Measurements from ENCODE around the gene YAP1.

Gene YAP1

GRCh38 chr11:102109896-102110760, at the start of gene YAP1:
YAP1 (plus strand) TSS chr11:102110447; CDS start chr11:102110849, 402 bp downstream.
- peak; percentile 30 to 52 (median 48) for DNase-seq (ENCODE audit: low read depth in 3 of 3)

- no peak for DNase-seq (ENCODE audit: low read depth in 3 of 3)
Observed at GRCh38 chr11:102061276-102061675, 49.0 kb upstream of the YAP1 start.

GRCh38 chr11:102062106-102062505, 48.1 kb upstream of the YAP1 start:
- no peak for DNase-seq (ENCODE audit: low read depth in 3 of 3)

GRCh38 chr11:102064316-102064715, 45.9 kb upstream of the YAP1 start:
- no peak for DNase-seq (ENCODE audit: low read depth in 3 of 3)

- DNase-seq (ENCODE audit: low read depth in 3 of 3): no peak
Observed at GRCh38 chr11:102070766-102071165, 39.5 kb upstream of the YAP1 start.

- DNase-seq (ENCODE audit: low read depth in 3 of 3): no peak
Observed at GRCh38 chr11:102071497-102072472, 38.5 kb upstream of the YAP1 start.

GRCh38 chr11:102073253-102073652, 37.0 kb upstream of the YAP1 start:
- no peak for DNase-seq (ENCODE audit: low read depth in 3 of 3)

GRCh38 chr11:102079625-102080024, 30.6 kb upstream of the YAP1 start:
- no peak for DNase-seq (ENCODE audit: low read depth in 3 of 3)

- DNase-seq (ENCODE audit: low read depth in 3 of 3): no peak
Observed at GRCh38 chr11:102081313-102081712, 28.9 kb upstream of the YAP1 start.

GRCh38 chr11:102085864-102086551, 24.2 kb upstream of the YAP1 start:
- no peak for DNase-seq (ENCODE audit: low read depth in 3 of 3)

GRCh38 chr11:102097186-102097585, 13.1 kb upstream of the YAP1 start:
- DNase-seq (ENCODE audit: low read depth in 3 of 3): no peak

GRCh38 chr11:102099755-102100154, 10.5 kb upstream of the YAP1 start:
- no peak for DNase-seq (ENCODE audit: low read depth in 3 of 3)

- DNase-seq (ENCODE audit: low read depth in 3 of 3): no peak
Observed at GRCh38 chr11:102108734-102109440, 1.4 kb upstream of the YAP1 start.

GRCh38 chr11:102110761-102111010, 439 bp downstream of the YAP1 start:
- no peak for DNase-seq (ENCODE audit: low read depth in 3 of 3)

- DNase-seq (ENCODE audit: low read depth in 3 of 3): peak in 1 of 3 experiments; percentile 4
Observed at GRCh38 chr11:102111011-102111786, 952 bp downstream of the YAP1 start.

GRCh38 chr11:102111787-102112508, 1.7 kb downstream of the YAP1 start:
- no peak for DNase-seq (ENCODE audit: low read depth in 3 of 3)

- DNase-seq (ENCODE audit: low read depth in 3 of 3): no peak
Observed at GRCh38 chr11:102112509-102112821, 2.2 kb downstream of the YAP1 start.

- no peak for DNase-seq (ENCODE audit: low read depth in 3 of 3)
Observed at GRCh38 chr11:102114032-102114431, 3.8 kb downstream of the YAP1 start.

- no peak for DNase-seq (ENCODE audit: low read depth in 3 of 3)
Observed at GRCh38 chr11:102115557-102115956, 5.3 kb downstream of the YAP1 start.
